ENCODE data around the gene BRME1. TPM values are rescaled to one million over a fixed set of nuclear protein-coding genes. Genes with fewer than 3 reads are reported as not detected.
A peak's percentile ranks its signal among the peaks of the same experiment; 100 is the strongest.

Gene BRME1
- total RNA-seq, 4 donors from 2014 or later = 0.34 to 1.7 (median 1.0) TPM

DNA sequence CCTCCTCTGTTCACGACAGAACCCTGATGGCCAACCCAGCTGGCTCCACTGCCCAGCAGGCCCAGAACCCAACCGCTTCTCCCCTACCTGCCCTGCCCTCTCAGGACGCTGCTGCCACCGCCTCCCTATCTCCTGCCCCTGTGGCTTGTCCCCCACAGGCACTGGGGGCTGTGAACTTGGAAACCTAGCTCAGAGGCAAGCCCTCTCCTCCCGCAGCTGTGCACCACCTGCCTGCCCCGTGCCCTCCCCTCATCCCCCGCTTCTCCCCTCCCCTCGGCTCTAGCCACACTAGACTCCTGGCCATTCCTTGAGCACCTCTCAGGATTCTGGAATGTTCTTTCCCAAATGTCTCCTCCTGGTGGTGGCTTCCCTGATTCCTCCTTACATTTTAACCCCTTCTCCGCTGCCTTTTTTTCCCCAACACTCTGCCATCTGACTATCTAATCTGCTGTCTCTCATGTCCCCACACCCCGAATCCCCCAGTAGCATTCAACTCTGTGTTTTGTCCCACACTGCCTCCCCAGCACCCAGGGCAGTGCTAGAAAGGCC is 22.3 kb downstream of the BRME1 start:
- no peak overlapping the region for H3K27ac ChIP-seq
- intact Hi-C loops (cut with DNase I) = no loop called here
- 85% methylated on average over 10 of the region's 10 CpGs for WGBS, 2 donors

DNA sequence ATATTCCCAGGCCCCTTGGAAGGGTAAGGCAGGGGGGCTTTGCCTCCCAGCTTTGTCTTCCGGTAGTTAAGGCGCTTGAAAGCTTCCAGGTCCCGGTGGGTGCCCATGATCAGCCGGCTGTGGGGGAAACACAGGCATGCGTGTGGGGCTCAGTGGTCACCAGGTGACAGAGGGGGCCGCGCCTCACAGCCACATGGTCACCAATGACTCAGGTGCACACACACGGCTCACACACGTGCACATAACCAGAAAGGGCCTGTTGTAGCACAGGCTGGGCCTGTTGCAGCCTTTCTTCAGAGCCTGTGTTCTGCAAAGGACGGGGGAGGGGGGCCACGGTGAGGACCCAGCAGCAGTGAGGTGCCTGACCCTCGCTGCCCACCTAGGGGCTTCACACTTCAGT is 23.1 kb downstream of the BRME1 start:
- no peak for DNase-seq
- no peak for TF ChIP-seq POLR2A (IDR thresholded peaks at IDR 0.05)
- TF ChIP-seq, protein P1, sequence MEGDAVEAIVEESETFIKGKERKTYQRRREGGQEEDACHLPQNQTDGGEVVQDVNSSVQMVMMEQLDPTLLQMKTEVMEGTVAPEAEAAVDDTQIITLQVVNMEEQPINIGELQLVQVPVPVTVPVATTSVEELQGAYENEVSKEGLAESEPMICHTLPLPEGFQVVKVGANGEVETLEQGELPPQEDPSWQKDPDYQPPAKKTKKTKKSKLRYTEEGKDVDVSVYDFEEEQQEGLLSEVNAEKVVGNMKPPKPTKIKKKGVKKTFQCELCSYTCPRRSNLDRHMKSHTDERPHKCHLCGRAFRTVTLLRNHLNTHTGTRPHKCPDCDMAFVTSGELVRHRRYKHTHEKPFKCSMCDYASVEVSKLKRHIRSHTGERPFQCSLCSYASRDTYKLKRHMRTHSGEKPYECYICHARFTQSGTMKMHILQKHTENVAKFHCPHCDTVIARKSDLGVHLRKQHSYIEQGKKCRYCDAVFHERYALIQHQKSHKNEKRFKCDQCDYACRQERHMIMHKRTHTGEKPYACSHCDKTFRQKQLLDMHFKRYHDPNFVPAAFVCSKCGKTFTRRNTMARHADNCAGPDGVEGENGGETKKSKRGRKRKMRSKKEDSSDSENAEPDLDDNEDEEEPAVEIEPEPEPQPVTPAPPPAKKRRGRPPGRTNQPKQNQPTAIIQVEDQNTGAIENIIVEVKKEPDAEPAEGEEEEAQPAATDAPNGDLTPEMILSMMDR (IDR thresholded peaks at IDR 0.05) = no peak
- Histone ChIP-seq H3K36me3 (no peaks in the 10 kb centered on the region), H3K4me1 (peaks cover 6 to 35% of the 10 kb centered on the region in 2 donors), H3K4me3 (replicated peaks in 1 of 3) (no peak overlapping the region), H3K27ac (no peak overlapping the region), H3K27me3 (no peaks in the 10 kb centered on the region), H3K9me3 (no peaks in the 10 kb centered on the region)
- WGBS, 2 donors = 89 to 98% methylated on average over 5 to 9 of the region's 12 CpGs
- intact Hi-C loops (cut with DNase I) = no loop called here

More for the DNA sequence above, 22.3 kb downstream of the BRME1 start:
- H3K27me3 ChIP-seq = no peaks in the 10 kb centered on the region
- no peak for DNase-seq
- H3K9me3 ChIP-seq = no peaks in the 10 kb centered on the region
- H3K36me3 ChIP-seq = no peaks in the 10 kb centered on the region
- H3K4me3 ChIP-seq (replicated peaks in 1 of 3) = no peak overlapping the region
- H3K4me1 ChIP-seq = peaks cover 6 to 35% of the 10 kb centered on the region in 2 donors
- TF ChIP-seq, protein P1 (IDR thresholded peaks at IDR 0.05) = no peak
- TF ChIP-seq POLR2A (IDR thresholded peaks at IDR 0.05) = no peak

DNA sequence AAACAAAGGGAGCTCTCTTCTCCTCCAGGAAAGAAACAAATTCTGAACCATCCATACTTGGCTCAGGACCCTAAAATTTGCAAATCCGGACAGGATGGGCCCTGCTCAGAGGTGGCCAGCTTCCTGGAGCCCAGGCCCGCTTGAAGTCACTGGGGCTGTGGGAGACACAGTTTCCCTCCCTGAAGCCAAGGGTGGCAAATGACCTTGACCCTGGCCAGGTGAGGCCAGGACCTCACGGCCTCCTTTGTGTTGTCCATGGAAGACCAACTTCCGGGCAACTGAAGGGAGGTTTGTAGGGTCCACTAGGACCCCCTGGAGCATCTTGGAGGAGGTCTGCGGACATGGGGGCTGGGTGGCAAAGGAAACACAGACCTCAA is 23.5 kb downstream of the BRME1 start:
- TF ChIP-seq, protein P1 (IDR thresholded peaks at IDR 0.05) = no peak
- 85 to 88% methylated on average over 2 to 4 of the region's 5 CpGs for WGBS, 2 donors
- intact Hi-C loops (cut with DNase I) = no loop called here

DNA sequence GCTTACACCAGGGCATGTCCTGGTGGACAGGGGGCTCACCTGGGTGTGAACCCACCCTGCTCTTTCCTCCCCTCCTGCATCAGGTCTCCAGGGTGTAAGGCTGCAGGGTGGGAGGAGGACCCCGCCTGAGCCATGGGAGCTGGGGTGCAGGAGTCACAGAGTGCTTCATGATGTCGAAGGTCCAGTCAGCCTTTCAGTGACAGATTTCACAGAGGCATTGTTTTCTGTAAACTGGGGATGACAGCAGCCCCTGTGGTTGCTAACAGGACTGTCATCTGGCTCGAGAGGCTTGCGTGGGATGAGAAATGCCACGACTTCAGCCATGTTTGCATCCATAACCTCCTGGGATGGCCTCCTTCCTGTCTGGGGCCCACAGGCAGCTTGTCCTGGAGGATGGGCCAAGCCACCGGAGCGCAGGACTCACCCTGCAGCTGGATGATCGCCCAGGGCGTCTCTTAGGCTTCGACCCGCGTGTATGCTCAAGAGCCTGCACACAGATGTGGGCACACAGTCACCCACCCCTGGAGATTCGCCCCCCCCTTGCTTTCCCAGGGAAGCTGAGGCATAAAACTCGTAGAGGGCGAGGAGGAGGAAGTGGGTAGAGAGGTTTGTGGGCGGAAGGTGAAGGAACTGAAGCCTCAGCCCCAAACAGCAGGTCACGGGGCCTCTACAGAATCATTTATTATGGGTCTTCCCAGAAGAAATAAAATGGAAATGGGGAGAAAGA is 24.1 kb downstream of the BRME1 start:
- no peak for TF ChIP-seq POLR2A (IDR thresholded peaks at IDR 0.05)
- TF ChIP-seq, protein P1 (IDR thresholded peaks at IDR 0.05) = no peak
- Histone ChIP-seq H3K4me3 (replicated peaks in 1 of 3) (no peak overlapping the region), H3K9me3 (no peaks in the 10 kb centered on the region), H3K4me1 (peaks cover 6 to 35% of the 10 kb centered on the region in 2 donors), H3K36me3 (no peaks in the 10 kb centered on the region), H3K27ac (peak overlapping the region in 2 of 3 donors; percentile 17 to 79), H3K27me3 (no peaks in the 10 kb centered on the region)
- WGBS, 2 donors = 57 to 67% methylated on average over 12 to 16 of the region's 17 CpGs
- intact Hi-C loops (cut with DNase I) = no loop called here
- peak; percentile 39 to 43 for DNase-seq

More for the DNA sequence above, 23.5 kb downstream of the BRME1 start:
- Histone ChIP-seq H3K4me1 (peaks cover 6 to 35% of the 10 kb centered on the region in 2 donors), H3K27me3 (no peaks in the 10 kb centered on the region), H3K9me3 (no peaks in the 10 kb centered on the region), H3K36me3 (no peaks in the 10 kb centered on the region), H3K27ac (no peak overlapping the region), H3K4me3 (replicated peaks in 1 of 3) (no peak overlapping the region)
- no peak for DNase-seq

- H3K9me3 ChIP-seq = no peaks in the 10 kb centered on the region
- no peak for DNase-seq
- H3K27ac ChIP-seq = peak overlapping the region in 2 of 3 donors; percentile 17 to 79
- intact Hi-C loops (cut with DNase I) = no loop called here
- H3K36me3 ChIP-seq = no peaks in the 10 kb centered on the region
- peaks cover 6 to 35% of the 10 kb centered on the region in 2 donors for H3K4me1 ChIP-seq
- H3K27me3 ChIP-seq = no peaks in the 10 kb centered on the region
- no peak for TF ChIP-seq POLR2A (IDR thresholded peaks at IDR 0.05)
- TF ChIP-seq, protein P1 (IDR thresholded peaks at IDR 0.05) = no peak
- WGBS, 2 donors = 46 to 65% methylated on average over 8 to 11 of the region's 12 CpGs
- H3K4me3 ChIP-seq (replicated peaks in 1 of 3) = no peak overlapping the region
Observed at GRCh38 chr19:13881251-13881691, 24.6 kb downstream of the BRME1 start.
